ENCODE results near the gene ATAD3A. TPM values are rescaled to one million over a fixed set of nuclear protein-coding genes. Genes with fewer than 3 reads are reported as not detected.

ATAD3A gene
- total RNA-seq, 1 donor from 2014 or later = 28.7 TPM

GRCh38 chr1:1562556-1563195 lies 50.7 kb downstream of the ATAD3A start:
- Histone ChIP-seq H3K36me3 (ENCODE audit: control insufficient read depth, insufficient read depth, low read length) (peaks cover 28% of the 10 kb centered on the region), H3K27me3 (ENCODE audit: control insufficient read depth, insufficient read depth, low read length) (no peaks in the 10 kb centered on the region), H3K4me3 (ENCODE audit: low read depth, low read length) (no peak overlapping the region)
- TF ChIP-seq CTCF (IDR thresholded peaks at IDR 0.05; ENCODE audit: insufficient read depth, low read length, severe bottlenecking) = no peak
- no peak for FAIRE-seq
- DNase-seq (ENCODE audit: low read depth) = no peak

GRCh38 chr1:1563688-1564087 lies 51.7 kb downstream of the ATAD3A start:
- H3K27me3 ChIP-seq (ENCODE audit: control insufficient read depth, insufficient read depth, low read length) = no peaks in the 10 kb centered on the region
- DNase-seq (ENCODE audit: low read depth) = no peak
- H3K4me3 ChIP-seq (ENCODE audit: low read depth, low read length) = no peak overlapping the region
- no peak for FAIRE-seq
- H3K36me3 ChIP-seq (ENCODE audit: control insufficient read depth, insufficient read depth, low read length) = peaks cover 28% of the 10 kb centered on the region
- TF ChIP-seq CTCF (IDR thresholded peaks at IDR 0.05; ENCODE audit: insufficient read depth, low read length, severe bottlenecking) = no peak

- Histone ChIP-seq H3K36me3 (ENCODE audit: control insufficient read depth, insufficient read depth, low read length) (peaks cover 28% of the 10 kb centered on the region), H3K27me3 (ENCODE audit: control insufficient read depth, insufficient read depth, low read length) (no peaks in the 10 kb centered on the region), H3K4me3 (ENCODE audit: low read depth, low read length) (no peak overlapping the region)
- DNase-seq (ENCODE audit: low read depth) = no peak
- no peak for FAIRE-seq
- TF ChIP-seq CTCF (IDR thresholded peaks at IDR 0.05; ENCODE audit: insufficient read depth, low read length, severe bottlenecking) = no peak
Measured at GRCh38 chr1:1564268-1564667, 52.3 kb downstream of the ATAD3A start.

GRCh38 chr1:1565340-1565739 lies 53.4 kb downstream of the ATAD3A start:
- peaks cover 29% of the 10 kb centered on the region for H3K36me3 ChIP-seq (ENCODE audit: control insufficient read depth, insufficient read depth, low read length)
- H3K27me3 ChIP-seq (ENCODE audit: control insufficient read depth, insufficient read depth, low read length) = no peaks in the 10 kb centered on the region
- DNase-seq (ENCODE audit: low read depth) (no peak), FAIRE-seq (peak; percentile 7)
- TF ChIP-seq CTCF (IDR thresholded peaks at IDR 0.05; ENCODE audit: insufficient read depth, low read length, severe bottlenecking) = no peak
- no peak overlapping the region for H3K4me3 ChIP-seq (ENCODE audit: low read depth, low read length)

DNA sequence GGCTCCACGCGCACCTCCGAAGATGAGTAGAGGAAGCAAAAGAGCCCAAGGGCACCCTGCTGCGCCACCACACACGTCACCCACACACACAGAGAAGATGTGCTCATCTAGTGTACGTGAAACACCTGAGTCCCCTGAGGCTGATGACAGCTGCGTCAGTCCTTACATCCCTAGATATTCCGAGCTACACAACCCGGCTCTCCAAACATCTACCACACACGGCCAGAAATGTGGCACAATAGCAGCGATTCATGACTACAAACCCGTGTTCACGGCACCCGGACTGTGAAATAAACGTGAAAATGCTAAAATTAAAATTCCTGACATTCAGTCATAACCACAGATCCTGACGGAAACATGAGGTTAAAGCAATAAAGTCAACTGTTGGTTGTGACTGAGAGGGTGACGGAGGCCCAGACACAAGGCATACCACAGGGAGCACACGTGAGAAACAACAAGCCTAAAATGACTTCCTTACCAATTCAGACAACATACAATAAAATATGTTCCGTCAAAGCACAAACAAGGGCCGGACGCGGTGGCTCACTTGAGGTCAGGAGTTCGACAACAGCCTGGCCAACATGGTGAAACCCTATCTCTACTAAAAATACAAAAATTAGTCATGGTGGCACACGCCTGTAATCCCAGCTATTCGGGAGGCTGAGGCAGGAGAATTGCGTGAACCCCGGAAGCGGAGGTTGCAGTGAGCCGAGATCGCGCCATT lies 55.4 kb downstream of the ATAD3A start:
- no peak for DNase-seq (ENCODE audit: low read depth)
- FAIRE-seq = peak; percentile 77
- TF ChIP-seq CTCF (IDR thresholded peaks at IDR 0.05; ENCODE audit: insufficient read depth, low read length, severe bottlenecking) = no peak
- H3K4me3 ChIP-seq (ENCODE audit: low read depth, low read length) = no peak overlapping the region
- peaks cover 18% of the 10 kb centered on the region for H3K36me3 ChIP-seq (ENCODE audit: control insufficient read depth, insufficient read depth, low read length)
- H3K27me3 ChIP-seq (ENCODE audit: control insufficient read depth, insufficient read depth, low read length) = no peaks in the 10 kb centered on the region
